B cell (primary cell): ENCODE results near the gene ZBTB34. TPM values are rescaled to one million over a fixed set of nuclear protein-coding genes. Genes with fewer than 3 reads are reported as not detected.

Source experiments
- ATAC-seq: fragments of 200-7000 bp; cut with Tn5 transposase; one replicate; pipeline ENCODE4 v1.10.0; 2021; ENCODE audit warnings: low read depth, mild to moderate bottlenecking, moderate number of reproducible peaks, moderate library complexity
- CTCF ChIA-PET: fragments of 350-600 bp; sonication (Branson Sonifier 250); formaldehyde crosslinking; loops from one replicate; lab custom pipeline; 2021; ENCODE audit warnings: antibody characterized with exemption, inconsistent platforms; lab: Charles Lee
- POLR2A ChIA-PET: fragments of 350-600 bp; sonication (Branson Sonifier 250); formaldehyde crosslinking; loops from one replicate; lab custom pipeline; 2021; ENCODE audit warnings: antibody characterized with exemption; lab: Charles Lee
- DNase-seq: peaks from one replicate; pipeline ENCODE4 v3.0.0; 2013
- H2AFZ ChIP-seq: 2 replicates; pipeline ENCODE4 v1.6.1; 2012; ENCODE audit warnings: mild to moderate bottlenecking, low read depth, low read length; ENCODE audit not compliant: insufficient read depth, poor library complexity, severe bottlenecking
- H3K27ac ChIP-seq, 2 donors: 1 replicate in 1 of 2; 2 replicates in 1 of 2; pipeline ENCODE4 v1.5.1; 2012 to 2013; ENCODE audit warnings: low read length in 2 of 2, mild to moderate bottlenecking in 2 of 2, moderate library complexity in 1 of 2
- H3K27me3 ChIP-seq, 4 experiments: fragments of 200-600 bp in 1 of 4; sonication (generic) in 1 of 4; replicated peaks in 1 of 4; 1 replicate in 2 of 4; 2 replicates in 2 of 4; pipeline versions ENCODE4 v1.6.1 to v1.7.0; 2013 to 2016; ENCODE audit warnings: low read length in 3 of 4, mild to moderate bottlenecking in 2 of 4, mixed read lengths in 1 of 4, moderate library complexity in 1 of 4; ENCODE audit not compliant: insufficient read depth in 4 of 4, control insufficient read depth in 3 of 4; ENCODE audit errors: control extremely low read depth in 1 of 4
- H3K36me3 ChIP-seq, 2 experiments: replicated peaks in 1 of 2; 1 replicate in 1 of 2; 2 replicates in 1 of 2; pipeline versions ENCODE4 v1.6.1 to v1.7.1; 2013; ENCODE audit warnings: low read length in 1 of 2; ENCODE audit not compliant: insufficient read depth in 2 of 2, control insufficient read depth in 1 of 2; ENCODE audit errors: control extremely low read depth in 1 of 2, extremely low read depth in 1 of 2
- H3K4me1 ChIP-seq, 2 donors: fragments of 200-600 bp in 1 of 2; sonication (generic) in 1 of 2; 1 replicate in 1 of 2; 2 replicates in 1 of 2; pipeline versions ENCODE4 v1.5.1 to v1.6.1; 2013 to 2017; ENCODE audit warnings: low read length in 2 of 2; ENCODE audit not compliant: control insufficient read depth in 2 of 2, insufficient read depth in 2 of 2
- H3K4me2 ChIP-seq: replicated peaks from 2 replicates; pipeline ENCODE3; 2012; ENCODE audit warnings: mild to moderate bottlenecking, low read depth, low read length; ENCODE audit not compliant: poor library complexity, severe bottlenecking
- H3K4me3 ChIP-seq, 5 experiments: fragments of 200-600 bp in 1 of 5; sonication (generic) in 1 of 5; 1 replicate in 3 of 5; 2 replicates in 2 of 5; pipeline versions ENCODE4 v1.5.1 to v1.7.0; 2011 to 2016; ENCODE audit warnings: low read length in 4 of 5, mild to moderate bottlenecking in 4 of 5, low read depth in 2 of 5, control low read depth in 1 of 5, moderate library complexity in 1 of 5; ENCODE audit not compliant: insufficient read depth in 1 of 5; ENCODE audit errors: control extremely low read depth in 1 of 5, extremely low read depth in 1 of 5
- H3K79me2 ChIP-seq: fragments of 200-600 bp; sonication (generic); one replicate; pipeline ENCODE4 v1.6.0; 2016; ENCODE audit warnings: low read length; ENCODE audit not compliant: control insufficient read depth, insufficient read depth
- H3K9ac ChIP-seq: fragments of 200-600 bp; sonication (generic); 2 replicates; pipeline ENCODE4 v1.6.1; 2017; ENCODE audit warnings: mild to moderate bottlenecking, low read length, moderate library complexity
- H3K9me3 ChIP-seq, 3 donors: one replicate each; pipeline versions ENCODE4 v1.6.1 to v1.7.1; 2013; ENCODE audit warnings: low read length in 2 of 3; ENCODE audit not compliant: control insufficient read depth in 2 of 3, insufficient read depth in 1 of 3; ENCODE audit errors: control extremely low read depth in 1 of 3
- H4K20me1 ChIP-seq: 2 replicates; pipeline ENCODE4 v1.6.0; 2012; ENCODE audit warnings: mild to moderate bottlenecking, low read length; ENCODE audit not compliant: insufficient read depth, control insufficient read depth, poor library complexity, severe bottlenecking
- H3K27ac Mint-ChIP-seq: one replicate; pipeline ENCODE4 v1.8.0; 2021; ENCODE audit warnings: mixed read lengths
- H3K27me3 Mint-ChIP-seq: one replicate; pipeline ENCODE4 v1.8.0; 2021; ENCODE audit warnings: mixed read lengths
- H3K4me1 Mint-ChIP-seq: one replicate; pipeline ENCODE4 v1.8.0; 2021; ENCODE audit warnings: mixed read lengths
- H3K4me3 Mint-ChIP-seq: one replicate; pipeline ENCODE4 v1.8.0; 2021; ENCODE audit warnings: mixed read lengths
- H3K9me3 Mint-ChIP-seq: one replicate; pipeline ENCODE4 v1.8.0; 2022; ENCODE audit warnings: mixed read lengths; ENCODE audit not compliant: insufficient read depth
- EZH2 ChIP-seq: IDR thresholded peaks from 2 replicates; pipeline ENCODE4 v1.6.1; 2012; ENCODE audit warnings: borderline replicate concordance, low read depth, mild to moderate bottlenecking, moderate library complexity, low read length; ENCODE audit not compliant: insufficient read depth, poor library complexity, severe bottlenecking
- WGBS: methylation state at CpG from one replicate; pipeline ENCODE4 v1.1.5; 2013; ENCODE audit warnings: missing lambda C conversion rate; ENCODE audit not compliant: insufficient coverage; 5-methylcytosine and 5-hydroxymethylcytosine counted together
- intact Hi-C: fragments of 100-400 bp; cut with micrococcal nuclease; formaldehyde crosslinking; loops from one replicate; pipeline ENCODE4 v1.10.0; 2022
- polyA plus RNA-seq: library from polyadenylated mRNA; depleted of rRNA; stranded (reverse); fragments of >200 nt; gene quantifications from 2 replicates; pipeline ENCODE4 v1.2.3, GENCODE V29; 2012
- total RNA-seq, 2 donors: library from RNA; stranded (reverse); fragments of 120-200 nt in 1 of 2; gene quantifications; 1 replicate in 1 of 2; 2 replicates in 1 of 2; pipeline versions ENCODE4 v1.2.3 to v1.2.4, GENCODE V29; 2013 to 2022
- TF ChIP-seq, protein P1 (sequence below): fragments of 200-600 bp; IDR thresholded peaks from one replicate; pipeline ENCODE4 v1.8.0; 2022; ENCODE audit warnings: antibody characterized with exemption, mild to moderate bottlenecking

The ZBTB34 gene
- total and polyA plus RNA-seq, 2 donors (not counting 1 experiment from before 2014, with no cell fraction given): 3.8 to 12.1 TPM

- Histone ChIP-seq H3K9ac (no peak overlapping the region), H3K27ac (no peak overlapping the region), H4K20me1 (peaks cover 5% of the 10 kb centered on the region), H3K27me3 (peaks cover 0 to 20% (median 0%) of the 10 kb centered on the region in 4 experiments), H3K79me2 (peaks cover 18% of the 10 kb centered on the region), H3K36me3 (no peaks in the 10 kb centered on the region), H3K4me2 (no peak overlapping the region), H2AFZ (no peak overlapping the region), H3K4me3 (no peak overlapping the region), H3K9me3 (no peaks in the 10 kb centered on the region), H3K4me1 (peaks cover 16 to 23% of the 10 kb centered on the region in 2 donors)
- no peak for TF ChIP-seq EZH2
- TF ChIP-seq, protein P1, sequence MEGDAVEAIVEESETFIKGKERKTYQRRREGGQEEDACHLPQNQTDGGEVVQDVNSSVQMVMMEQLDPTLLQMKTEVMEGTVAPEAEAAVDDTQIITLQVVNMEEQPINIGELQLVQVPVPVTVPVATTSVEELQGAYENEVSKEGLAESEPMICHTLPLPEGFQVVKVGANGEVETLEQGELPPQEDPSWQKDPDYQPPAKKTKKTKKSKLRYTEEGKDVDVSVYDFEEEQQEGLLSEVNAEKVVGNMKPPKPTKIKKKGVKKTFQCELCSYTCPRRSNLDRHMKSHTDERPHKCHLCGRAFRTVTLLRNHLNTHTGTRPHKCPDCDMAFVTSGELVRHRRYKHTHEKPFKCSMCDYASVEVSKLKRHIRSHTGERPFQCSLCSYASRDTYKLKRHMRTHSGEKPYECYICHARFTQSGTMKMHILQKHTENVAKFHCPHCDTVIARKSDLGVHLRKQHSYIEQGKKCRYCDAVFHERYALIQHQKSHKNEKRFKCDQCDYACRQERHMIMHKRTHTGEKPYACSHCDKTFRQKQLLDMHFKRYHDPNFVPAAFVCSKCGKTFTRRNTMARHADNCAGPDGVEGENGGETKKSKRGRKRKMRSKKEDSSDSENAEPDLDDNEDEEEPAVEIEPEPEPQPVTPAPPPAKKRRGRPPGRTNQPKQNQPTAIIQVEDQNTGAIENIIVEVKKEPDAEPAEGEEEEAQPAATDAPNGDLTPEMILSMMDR: no peak
- no peak for ATAC-seq
- DNase-seq: no peak
- intact Hi-C loops: no loop called here
- CTCF ChIA-PET: no interaction called here
- POLR2A ChIA-PET: interaction anchor here (0.6 kb wide), 1 partner anchor 61 kb away, joined by 4 read pairs; no protein-coding TSS in a partner anchor
- no peaks in the 10 kb centered on the region for H3K9me3 Mint-ChIP-seq
- WGBS: 89% methylated on average over 3 of the region's 8 CpGs
- H3K27ac Mint-ChIP-seq: no peak overlapping the region
- peaks cover 17% of the 10 kb centered on the region for H3K4me1 Mint-ChIP-seq
- H3K4me3 Mint-ChIP-seq: no peak overlapping the region
- H3K27me3 Mint-ChIP-seq: peaks cover 37% of the 10 kb centered on the region
These were observed 3.0 kb upstream of the ZBTB34 start for GRCh38 chr9:126857261-126857960.

DNA sequence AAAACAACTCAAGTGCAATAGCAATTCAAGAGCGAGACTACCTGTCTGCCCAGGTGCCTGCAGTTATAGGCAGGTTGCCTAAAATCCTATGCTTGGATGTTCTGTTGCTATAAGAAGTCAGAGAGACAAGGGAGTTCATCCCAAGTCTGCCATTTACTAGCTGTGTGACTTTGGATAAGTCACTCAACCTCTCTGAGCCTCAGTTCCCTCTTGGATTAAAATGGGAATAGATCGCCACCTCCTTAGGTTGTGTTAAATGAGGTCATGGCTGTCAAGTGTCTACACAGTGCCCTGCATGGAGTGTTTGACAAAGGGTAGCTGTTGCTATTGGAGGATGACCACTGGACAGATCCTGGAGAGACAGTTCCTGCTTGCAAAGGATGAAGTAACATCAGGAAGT, 1.3 kb upstream of the ZBTB34 start:
- Histone ChIP-seq H3K4me2 (no peak overlapping the region), H2AFZ (no peak overlapping the region), H3K27ac (no peak overlapping the region), H3K9ac (no peak overlapping the region), H4K20me1 (peaks cover 5% of the 10 kb centered on the region), H3K4me3 (no peak overlapping the region), H3K9me3 (no peaks in the 10 kb centered on the region), H3K79me2 (peaks cover 33% of the 10 kb centered on the region), H3K4me1 (peaks cover 26 to 32% of the 10 kb centered on the region in 2 donors), H3K36me3 (peaks cover 0 to 2% of the 10 kb centered on the region in 2 experiments), H3K27me3 (peaks cover 0 to 17% (median 0%) of the 10 kb centered on the region in 4 experiments)
- Mint-ChIP-seq H3K4me1 (peaks cover 29% of the 10 kb centered on the region), H3K4me3 (peak overlapping the region; percentile 87), H3K9me3 (no peaks in the 10 kb centered on the region), H3K27ac (peak overlapping the region; percentile 21), H3K27me3 (peaks cover 25% of the 10 kb centered on the region)
- ATAC-seq: no peak
- intact Hi-C loops: no loop called here
- WGBS: 100% methylated on average over 2 of the region's 2 CpGs
- ChIA-PET CTCF (interaction anchor here (0.7 to 2.0 kb wide), 4 partner anchors 9 to 77 kb away, joined by 3 to 6 read pairs (median 4); partner anchors contain the start of gene RALGPS1), POLR2A (interaction anchor here (1.0 kb wide), 1 partner anchor 365 kb away, joined by 4 read pairs; no protein-coding TSS in a partner anchor)
- DNase-seq: no peak
- TF ChIP-seq, protein P1: no peak
- no peak for TF ChIP-seq EZH2
